Endometrium (tissue), 2 donors: Measurements from ENCODE around the gene ADAMTS17.
"Not testable (repeated sequence)": the region's sequence is repeated elsewhere in the genome, so short reads cannot be mapped to it uniquely, and the experiment has no call there.

ENCODE experiments used
- FAIRE-seq: peaks from 2 replicates; lab custom pipeline; 2012; peaks lifted over from hg19 to GRCh38; lab: Jason Lieb, UNC
- donor health status: control.
- donor health status: control.

ADAMTS17 gene

DNA sequence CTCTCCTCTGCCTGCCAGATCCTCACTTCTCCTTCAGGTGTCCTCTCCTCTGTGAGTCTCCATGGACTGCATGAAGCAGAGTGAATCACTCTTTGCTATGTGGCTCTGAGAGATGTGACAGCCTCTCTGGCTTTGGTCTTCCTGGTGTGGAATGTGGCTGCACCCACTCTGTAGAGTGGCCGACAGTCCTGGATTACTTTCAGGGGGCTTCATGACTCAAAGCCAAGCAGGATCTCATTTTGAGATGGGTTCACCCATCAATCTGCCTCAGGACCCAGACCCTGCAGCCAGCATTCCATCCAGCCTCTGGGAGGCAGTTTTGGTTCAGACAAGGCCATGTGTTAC is 386.6 kb downstream of the ADAMTS17 start:
- FAIRE-seq, result no peak

DNA sequence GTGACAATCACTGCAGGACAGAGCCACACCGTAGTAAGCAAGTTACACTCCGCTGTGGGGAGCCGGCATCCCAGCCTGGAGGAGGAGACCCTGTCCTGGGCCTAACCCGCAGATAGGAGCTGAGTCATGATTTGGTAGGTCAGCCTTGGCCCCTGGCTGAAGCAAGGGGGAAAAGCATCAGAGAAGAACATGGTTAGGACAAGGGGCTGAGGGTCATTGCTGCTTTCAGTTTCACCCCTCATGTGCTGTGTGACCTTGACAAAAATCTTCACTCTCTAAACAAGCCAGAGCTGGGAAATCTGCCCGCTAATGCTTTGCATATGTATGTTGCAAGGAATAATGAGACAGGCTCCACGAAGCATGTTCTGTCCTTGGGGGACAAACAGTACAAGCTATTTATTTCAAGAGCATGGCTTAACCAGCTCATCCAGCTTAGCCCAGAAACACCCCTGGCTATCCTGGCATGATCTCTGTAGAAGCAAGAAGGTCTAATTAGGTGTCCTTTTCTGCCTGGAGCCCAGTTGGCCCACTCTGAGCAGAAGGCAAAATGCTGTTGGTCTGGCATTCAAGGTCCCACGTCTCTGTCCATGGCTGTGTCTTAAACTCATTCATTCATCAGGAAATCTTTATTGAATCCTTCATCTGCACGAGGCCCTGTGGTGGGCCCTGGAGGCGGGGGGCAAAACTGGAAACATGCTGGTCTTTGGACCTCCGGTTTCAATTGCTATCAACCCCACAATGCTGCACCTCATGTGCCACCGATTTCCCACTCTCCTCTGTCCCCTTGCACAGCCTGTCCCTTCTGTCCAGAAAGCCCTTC is 387.2 kb downstream of the ADAMTS17 start:
- FAIRE-seq, result no peak

DNA sequence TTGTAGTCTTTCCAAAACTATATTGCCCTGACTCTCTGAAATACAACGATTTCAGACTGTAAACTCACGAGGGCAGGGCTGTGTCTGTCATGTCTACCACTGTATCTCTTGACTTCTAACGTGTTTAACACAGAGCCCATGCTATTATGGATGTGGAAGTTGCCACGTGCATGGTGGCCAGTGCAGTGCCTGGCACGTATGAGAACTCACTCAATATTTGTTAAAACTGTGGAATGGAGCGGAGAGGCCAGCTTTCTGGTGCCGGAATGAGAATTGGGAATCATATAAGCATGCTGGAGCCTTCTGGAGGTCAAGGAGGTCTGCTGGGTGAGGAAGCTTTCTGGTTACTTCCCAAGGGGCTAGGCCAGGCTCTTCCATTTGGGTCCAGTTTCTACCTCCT is 387.9 kb downstream of the ADAMTS17 start:
- no peak for FAIRE-seq

DNA sequence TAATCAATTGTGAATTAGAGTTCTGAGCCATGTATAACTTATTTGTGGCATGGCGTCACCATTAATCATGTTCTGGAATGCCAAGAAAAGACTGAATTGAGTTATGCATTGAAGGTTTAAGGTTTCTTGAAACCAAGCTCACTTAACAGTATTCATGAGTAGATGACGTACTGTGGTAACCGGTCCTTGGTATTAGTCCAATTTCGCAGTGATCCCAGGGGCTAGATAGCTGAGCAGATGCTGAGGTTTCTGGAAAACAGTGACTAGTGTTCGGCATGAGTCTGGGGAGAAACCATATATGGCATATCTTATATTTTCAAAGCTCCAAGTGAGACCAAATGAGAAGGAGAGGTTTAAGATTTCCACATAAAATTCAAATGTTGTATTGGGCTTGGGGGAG is 390.3 kb downstream of the ADAMTS17 start:
- no peak for FAIRE-seq

DNA sequence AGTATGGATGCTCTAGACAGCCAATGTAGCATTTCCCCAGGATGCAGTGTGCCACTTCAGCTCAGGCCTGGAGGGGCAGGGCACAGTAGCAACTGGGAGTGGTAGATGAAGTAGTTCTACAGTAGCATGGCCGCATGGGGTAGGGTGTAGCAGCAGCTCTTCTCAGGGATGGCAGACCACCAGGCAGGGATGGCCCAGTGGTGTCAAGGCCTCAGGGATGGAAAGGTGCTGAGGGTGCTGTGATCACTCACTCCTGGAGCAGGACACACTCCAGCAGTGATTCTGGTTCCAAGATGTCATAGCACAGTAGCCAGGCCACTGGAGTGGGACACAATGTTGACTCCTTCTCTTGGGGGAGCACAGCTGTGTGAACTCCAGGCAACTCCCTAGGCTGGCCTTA is 397.6 kb downstream of the ADAMTS17 start:
- FAIRE-seq, result no peak

DNA sequence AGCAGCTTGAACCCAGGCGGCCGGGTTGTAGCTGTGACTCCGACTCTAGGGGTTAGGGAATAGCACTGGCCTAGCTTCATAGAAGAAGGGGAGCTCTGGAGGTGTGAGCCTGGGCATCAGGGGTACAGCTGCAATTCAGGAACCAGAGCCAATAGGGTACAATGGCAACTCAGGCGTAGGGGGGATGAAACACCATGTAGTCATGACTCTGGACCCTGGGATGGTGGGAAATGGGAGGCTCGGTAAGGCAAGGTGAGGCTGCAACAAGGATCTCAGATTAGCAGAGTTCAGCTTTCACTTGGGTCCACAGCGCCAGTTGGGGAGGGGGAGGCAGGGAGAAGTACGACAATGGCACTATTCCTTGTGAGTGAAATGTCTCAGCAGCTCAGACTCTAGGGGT is 398.3 kb downstream of the ADAMTS17 start:
- no peak for FAIRE-seq

DNA sequence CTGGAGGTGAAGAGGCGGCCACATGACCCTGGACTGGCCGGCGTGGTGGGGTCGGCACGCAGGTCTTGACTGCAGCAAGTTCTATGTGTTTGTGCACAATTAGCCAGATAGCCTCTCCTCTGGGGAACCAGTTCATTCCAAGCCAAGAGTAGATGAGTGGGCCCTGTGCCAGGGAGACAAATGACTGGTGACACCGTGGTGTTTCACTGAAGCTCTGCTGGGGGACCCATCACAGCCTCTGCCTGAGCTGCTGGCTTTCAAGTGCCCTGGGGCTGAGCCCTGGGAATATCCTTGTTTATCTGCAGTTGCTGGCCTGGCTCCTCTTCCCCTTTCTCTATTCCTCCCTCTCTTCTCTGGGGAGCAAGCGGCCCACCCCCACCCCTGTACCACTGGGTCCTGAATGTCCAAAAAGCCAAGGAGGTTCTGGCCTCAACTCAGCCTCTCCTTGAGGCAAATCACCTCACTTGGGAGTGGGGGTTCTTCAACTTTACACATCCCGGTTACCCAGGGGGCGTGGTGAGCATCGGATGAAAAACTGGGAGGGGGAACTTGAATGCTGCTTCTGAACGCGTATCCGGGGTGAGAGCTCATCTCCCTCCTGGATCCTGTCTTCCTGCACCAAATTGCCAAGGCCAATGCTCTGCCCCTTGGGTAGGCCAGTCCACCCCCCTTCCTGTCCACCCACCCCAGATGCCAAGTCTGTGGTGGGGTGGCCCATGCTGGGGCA is 408.9 kb downstream of the ADAMTS17 start:
- FAIRE-seq, result no peak

DNA sequence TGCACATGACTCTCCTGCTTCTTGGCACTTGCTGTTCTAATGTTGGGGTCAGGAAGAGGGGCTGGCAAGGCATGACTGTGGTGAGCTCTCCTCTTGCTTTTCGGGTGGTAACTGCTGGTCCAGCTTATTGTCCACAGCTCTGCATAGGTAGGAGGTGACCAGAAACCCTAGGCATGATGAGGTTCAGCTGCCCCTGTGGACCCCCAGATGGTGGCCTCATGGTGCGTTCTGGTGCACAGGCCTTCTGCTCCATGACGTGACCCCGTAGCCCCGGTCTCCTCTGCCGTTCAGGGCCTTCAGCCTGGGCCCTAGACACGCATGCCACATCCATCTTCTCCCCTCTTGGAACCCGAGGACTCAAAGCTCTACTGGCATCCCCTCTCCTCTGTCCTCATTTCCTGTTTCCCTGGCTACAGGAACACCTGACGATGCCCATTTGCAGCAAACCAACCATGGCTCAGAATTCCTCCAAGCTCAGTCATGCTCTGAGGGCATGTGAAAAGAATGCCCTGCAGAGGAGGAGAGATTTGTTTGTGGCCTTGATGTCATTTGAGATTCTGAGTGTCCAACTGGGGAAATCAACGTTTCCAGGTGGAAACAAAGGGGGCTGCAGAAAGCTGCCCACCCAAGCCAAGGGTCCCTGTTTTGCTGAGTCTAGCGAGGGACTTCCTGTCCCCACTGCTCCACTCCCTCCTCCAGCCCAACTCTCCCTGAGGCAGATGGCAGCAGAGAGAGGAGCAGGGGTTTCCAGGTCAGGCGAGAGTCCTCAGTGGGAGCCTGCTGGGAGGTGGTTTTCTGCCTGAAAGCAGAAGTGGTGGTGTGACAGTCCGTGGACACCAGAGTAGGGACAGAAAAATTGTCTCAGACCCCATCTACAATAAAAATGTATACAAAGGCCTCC is 409.8 kb downstream of the ADAMTS17 start:
- no peak for FAIRE-seq

DNA sequence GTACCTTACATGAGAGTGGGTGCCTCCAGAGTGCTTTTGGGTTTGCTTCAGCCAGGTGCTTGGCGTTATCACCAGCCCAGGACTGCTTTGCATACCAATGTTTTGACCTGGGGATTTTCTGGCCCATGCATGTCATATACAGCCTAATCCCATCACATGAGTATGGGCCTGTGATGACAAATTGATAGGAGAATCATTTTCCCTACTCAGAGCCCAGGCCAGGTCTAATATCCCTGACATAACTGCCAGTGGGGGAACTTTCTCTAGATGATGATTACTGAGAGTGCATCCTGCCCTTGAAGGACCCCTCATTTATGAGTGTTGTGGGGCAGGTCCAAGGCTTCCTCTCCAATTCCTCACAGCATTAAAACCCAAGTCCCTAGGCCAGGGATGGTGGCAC is 411.1 kb downstream of the ADAMTS17 start:
- no peak for FAIRE-seq

DNA sequence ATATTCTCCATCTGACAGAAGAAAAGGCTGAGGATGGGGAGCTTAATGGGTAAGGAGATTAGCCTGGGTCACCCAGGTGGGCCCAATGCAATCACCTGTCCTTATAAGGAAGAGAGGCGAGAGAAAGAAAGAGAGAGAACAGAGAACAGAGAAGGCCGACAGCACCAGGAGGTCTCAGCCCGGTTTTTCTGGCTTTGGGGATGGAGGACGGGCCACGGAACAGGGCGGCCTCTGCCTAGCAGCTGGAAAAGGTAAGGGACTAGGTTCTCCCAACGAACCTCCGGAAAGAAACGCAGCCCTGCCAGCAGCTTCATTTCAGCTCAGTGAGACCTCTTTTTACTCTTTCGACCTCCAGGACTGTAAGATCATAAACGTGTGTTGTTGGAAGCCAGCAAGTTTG is 412.5 kb downstream of the ADAMTS17 start:
- FAIRE-seq, result no peak

DNA sequence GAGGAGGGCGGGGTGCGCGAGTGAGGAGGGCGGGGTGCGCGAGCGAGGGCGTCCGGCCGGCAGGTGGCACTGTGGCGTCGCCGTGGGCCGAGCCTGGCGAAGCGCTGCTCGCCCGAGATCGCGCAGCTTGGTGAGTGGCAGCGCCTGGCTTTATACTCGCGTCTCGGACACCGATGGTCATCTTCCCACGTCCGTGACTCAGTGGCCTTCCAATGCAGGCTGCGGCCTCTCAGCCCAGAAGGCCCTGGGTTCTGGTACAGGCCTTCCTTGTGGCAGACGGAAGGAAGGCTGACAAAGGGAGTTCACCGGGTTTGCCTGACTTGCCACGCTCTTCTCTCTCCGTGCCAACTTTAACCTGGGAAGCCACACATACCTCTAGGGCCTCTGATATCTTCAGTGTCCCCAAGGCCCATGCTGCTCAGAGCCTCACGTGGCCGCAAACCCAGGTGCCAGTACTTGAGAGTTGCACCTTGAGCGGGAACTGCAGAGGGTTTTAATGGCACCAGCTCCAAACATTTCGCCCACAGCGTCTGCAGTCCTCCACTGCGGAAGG is 413.3 kb downstream of the ADAMTS17 start:
- FAIRE-seq, result no peak

DNA sequence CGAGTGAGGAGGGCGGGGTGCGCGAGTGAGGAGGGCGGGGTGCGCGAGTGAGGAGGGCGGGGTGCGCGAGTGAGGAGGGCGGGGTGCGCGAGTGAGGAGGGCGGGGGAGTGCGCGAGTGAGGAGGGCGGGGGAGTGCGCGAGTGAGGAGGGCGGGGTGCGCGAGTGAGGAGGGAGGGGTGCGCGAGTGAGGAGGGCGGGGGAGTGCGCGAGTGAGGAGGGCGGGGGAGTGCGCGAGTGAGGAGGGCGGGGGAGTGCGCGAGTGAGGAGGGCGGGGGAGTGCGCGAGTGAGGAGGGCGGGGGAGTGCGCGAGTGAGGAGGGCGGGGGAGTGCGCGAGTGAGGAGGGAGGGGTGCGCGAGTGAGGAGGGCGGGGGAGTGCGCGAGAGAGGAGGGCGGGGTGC is 415.2 kb downstream of the ADAMTS17 start:
- not testable (repeated sequence) for FAIRE-seq

DNA sequence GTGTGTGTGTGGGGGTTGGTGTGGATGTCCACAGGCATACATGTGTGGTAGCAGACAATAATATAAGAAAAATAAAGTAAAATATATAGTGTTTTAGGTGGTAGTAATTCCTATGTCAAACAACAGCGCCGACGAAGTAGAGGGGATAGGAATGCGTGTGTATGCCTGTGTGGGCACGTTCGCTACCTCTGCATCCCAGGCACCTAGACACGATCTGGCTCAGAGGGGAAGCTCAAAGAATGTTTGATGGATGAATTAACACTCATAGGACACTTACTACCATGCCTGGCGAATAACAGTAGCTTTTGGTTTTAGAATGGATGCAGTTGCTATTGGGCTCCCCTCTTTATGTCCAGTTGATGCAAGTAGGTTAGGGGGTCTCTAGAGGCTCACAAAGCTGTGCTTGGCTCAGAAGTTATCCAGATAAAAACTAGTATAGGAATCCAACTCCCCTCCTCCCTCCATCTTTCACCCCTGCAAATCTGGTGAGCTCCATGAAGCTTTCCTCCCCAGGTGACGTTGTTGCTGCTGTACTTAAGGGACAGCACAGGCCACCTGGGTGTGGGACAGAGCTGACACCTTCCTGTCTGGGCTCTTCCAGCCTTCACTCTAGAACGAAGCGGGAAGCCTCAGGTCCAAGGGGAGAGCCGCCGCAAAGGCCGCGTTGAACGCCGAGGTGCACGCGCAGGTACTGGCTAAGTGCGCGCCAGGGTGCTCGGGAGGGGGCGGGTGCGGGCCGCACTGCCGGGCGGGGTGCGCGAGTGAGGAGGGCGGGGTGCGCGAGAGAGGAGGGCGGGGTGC is 415.9 kb downstream of the ADAMTS17 start:
- FAIRE-seq, result no peak

DNA sequence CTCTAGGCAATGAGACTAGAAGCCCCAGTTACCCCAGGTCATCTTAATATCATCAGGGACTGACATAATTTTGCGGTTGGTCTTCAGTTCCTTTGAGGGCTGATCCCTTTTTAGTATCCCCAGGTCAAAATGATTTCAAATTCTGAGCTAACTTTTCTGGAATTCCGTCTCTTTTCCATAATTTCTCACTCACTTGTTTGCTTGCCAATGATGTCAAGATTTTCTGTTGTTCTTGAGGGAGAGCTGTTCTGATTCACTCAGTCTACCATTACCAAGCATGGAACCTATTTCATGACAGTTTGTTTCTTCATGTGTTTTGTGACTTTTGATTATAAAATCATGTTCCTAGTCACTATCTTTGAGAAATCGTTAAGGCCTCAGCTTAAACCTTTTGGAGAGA is 418.1 kb downstream of the ADAMTS17 start:
- no peak for FAIRE-seq
